ENCODE measurements around the gene SLC10A4.
"Not testable (repeated sequence)": the region's sequence is repeated elsewhere in the genome, so short reads cannot be mapped to it uniquely, and the experiment has no call there.

Gene SLC10A4, protein sequence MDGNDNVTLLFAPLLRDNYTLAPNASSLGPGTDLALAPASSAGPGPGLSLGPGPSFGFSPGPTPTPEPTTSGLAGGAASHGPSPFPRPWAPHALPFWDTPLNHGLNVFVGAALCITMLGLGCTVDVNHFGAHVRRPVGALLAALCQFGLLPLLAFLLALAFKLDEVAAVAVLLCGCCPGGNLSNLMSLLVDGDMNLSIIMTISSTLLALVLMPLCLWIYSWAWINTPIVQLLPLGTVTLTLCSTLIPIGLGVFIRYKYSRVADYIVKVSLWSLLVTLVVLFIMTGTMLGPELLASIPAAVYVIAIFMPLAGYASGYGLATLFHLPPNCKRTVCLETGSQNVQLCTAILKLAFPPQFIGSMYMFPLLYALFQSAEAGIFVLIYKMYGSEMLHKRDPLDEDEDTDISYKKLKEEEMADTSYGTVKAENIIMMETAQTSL

DNA sequence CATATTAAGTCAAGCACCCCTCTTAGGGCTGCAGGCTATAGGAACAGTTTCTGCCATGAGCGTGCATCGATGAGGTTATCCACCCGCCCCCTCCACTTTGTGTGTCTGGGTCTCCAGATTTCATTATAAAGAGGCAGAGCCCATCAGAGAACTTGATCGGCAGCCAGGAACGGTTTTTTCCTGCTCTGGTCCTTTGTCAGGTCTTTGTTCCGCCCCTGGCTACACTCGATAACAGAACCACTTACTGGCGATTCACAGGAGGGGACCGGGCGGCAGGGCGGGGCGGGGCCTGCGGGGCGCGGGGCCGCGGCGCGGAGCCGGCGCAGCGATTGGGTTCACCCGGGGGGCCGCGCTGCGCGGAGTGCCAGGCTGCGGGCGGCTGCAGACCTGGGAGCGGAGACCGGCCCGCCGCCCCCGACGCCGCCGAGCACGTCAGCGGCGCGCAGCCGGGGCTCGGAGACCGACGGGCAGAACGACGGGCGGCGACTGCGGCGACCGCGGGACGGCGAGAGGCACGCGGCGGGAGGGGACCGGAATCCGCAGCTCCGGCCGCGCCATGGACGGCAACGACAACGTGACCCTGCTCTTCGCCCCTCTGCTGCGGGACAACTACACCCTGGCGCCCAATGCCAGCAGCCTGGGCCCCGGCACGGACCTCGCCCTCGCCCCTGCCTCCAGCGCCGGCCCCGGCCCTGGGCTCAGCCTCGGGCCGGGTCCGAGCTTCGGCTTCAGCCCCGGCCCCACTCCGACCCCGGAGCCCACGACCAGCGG is at the start of gene SLC10A4:
Gene SLC10A4 (plus strand): TSS at position 338 of the 771 bp plus-strand sequence. CDS start 219 bp downstream, at position 557.
- DNase-seq (ENCODE audit: low read depth, low spot score): no peak

DNA sequence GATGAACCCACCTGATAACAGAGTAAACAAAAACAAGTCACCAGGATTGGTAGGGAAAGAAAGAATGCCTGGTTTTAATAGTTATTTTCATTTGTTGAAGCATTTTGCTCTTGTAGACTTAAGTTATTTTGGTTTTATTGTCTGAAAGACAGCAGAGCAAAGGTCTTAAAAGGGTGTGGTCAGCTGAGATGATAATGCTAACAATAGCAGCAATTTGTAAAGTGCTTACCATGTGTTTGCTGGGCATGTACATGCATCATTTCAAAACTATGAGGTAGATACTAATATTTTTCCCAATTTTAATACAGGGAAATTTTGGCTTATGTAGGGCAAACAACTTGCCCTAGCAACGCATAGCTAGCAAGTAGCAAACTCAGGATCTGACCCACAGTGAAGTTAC is 46.8 kb upstream of the SLC10A4 start:
- DNase-seq (ENCODE audit: low read depth, low spot score): no peak

DNA sequence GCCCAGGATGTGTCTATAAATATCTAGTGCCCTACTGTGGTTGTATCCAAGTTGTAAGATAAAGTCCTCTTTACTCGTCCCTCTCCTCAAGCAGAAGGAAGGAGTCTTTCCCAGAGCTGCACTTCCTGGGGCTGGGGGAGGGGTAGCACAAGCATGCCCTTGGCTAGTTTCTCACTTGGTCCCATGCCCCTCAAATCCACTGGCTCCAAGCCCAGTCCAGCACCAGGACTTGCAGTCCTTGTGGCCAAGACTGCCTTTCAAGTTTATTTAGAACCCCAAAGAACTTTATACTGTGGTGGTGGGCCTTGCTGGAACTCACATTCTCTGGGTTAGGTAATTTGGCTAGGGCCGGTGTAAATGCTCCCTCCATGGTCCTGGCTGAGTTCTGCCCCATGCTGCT is 43.2 kb upstream of the SLC10A4 start:
- no peak for DNase-seq (ENCODE audit: low read depth, low spot score)

DNA sequence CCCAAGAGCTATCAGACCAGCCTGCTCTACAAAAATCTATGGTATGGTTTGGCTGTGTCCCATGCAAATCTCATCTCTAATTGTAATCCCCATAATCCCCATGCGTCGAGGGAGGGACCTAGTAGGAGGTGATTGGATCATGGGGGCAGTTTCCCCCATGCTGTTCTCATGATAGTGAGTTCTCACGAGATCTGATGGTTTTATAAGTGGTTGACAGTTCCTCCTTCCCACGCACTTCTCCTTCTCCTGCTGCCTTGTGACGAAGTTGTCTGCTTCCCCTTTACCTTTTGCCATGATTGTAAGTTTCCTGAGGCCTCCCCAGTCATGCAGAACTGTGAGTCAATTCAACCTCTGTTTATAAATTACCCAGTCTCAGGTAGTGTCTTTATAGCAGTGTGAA is 42.2 kb upstream of the SLC10A4 start:
- DNase-seq (ENCODE audit: low read depth, low spot score): not testable (repeated sequence)

DNA sequence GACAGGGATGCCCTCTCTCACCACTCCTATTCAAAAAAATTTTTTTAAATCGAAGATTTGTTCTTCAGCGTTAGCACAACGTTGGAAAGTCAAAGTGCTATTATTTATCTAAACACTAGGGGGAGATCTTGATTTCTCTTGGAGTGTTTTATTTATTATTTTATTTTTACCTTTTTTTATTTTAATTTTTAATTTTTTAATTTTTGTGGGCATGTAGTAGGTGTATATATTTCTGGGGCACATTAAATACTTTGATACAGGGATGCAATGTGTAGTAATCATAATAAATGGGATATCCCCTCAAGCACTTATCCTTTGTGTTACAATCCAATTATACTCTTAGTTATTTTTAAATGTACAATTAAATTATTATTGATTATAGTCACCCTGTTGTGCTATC is 37.4 kb upstream of the SLC10A4 start:
- DNase-seq (ENCODE audit: low read depth, low spot score): no peak

DNA sequence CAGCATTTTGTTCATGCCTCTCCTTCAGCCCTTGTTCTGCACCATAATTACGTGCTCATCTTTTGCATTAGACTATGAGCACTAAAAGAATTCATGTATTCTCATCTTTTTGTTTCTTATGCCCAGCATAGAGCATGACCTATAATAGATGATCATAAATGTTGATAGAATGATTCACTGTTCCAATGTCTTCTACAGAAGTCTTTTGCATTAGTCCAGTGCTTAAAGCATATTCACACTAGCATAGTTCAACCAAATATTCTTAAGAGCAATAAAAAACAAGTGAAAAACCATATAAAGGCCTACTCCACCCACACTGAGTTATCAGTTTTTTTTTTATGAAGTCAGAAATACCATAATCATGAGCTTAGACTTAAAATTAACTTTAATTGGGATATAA is 36.5 kb upstream of the SLC10A4 start:
- DNase-seq (ENCODE audit: low read depth, low spot score): no peak

DNA sequence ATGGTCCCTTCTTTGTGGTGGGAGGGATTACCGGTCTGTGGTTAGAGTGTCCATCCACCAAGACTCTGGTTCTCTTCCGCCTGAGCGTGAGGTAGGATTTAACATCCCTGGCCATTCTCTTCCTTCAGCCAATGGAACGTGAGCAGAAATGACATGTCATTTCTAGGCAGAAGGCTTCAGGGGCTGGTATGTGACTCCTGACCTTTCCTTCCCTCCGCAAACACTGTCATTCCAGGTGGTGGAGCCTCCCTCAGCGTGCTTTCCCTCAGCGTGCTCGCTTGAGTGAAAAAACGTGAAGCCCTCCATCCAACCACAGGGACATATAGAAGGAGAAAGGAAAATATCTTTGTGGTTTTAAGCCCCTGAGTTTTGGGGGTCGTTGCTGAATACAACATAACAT is 34.0 kb upstream of the SLC10A4 start:
- no peak for DNase-seq (ENCODE audit: low read depth, low spot score)

DNA sequence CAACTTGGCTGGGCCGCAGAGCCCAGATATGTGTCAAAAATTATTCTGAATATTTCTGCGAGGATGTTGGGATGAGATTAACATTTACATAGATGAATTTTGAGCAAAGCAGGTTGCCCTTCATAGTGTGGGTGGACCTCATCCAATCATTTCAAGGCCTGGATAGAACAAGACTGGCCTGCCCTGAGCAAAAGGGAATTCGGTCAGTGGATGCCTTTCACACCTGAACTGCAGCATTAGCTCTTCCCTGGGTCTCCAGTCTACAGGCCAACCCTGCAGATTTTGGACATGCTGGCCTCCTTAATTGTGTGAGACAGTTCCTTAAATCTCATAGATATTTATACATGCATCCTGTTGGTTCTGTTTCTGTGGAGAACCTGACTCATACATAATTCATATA is 32.4 kb upstream of the SLC10A4 start:
- DNase-seq (ENCODE audit: low read depth, low spot score): no peak

DNA sequence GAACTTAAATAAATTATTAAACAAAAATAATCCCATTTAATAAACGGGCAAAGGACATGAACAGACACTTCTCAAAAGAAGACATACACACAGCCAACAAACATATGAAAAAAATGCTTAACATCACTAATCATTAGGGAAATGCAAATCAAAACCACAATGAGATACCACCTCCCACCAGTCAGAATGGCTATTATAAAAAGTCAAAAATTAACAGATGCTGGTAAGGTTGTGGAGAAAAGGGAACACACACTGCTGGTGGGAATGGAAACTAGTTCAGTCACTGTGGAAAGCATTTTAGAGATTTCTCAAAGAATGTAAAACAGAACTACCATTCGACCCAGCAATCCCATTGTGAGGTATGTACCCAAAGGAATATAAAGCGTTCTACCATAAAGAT is 31.5 kb upstream of the SLC10A4 start:
- DNase-seq (ENCODE audit: low read depth, low spot score): not testable (repeated sequence)

DNA sequence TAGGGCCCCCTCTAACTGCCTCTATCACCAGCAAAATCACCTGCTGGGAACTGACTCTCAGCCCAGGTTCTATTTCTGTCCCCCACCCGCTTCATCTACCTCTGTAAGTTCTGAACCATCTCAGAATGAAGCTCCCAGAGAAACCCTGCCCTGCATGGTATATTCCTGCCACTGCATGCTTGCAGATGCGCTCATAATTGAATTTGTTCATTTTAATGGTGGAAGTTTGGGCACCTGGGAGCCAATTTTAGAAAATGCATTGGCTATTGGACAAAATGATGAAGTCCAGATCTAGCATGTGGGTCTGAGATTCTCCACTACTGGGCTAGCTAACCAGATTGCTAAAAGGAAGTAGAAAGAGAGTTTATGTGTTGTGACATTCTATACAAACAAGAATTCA is 28.6 kb upstream of the SLC10A4 start:
- no peak for DNase-seq (ENCODE audit: low read depth, low spot score)

DNA sequence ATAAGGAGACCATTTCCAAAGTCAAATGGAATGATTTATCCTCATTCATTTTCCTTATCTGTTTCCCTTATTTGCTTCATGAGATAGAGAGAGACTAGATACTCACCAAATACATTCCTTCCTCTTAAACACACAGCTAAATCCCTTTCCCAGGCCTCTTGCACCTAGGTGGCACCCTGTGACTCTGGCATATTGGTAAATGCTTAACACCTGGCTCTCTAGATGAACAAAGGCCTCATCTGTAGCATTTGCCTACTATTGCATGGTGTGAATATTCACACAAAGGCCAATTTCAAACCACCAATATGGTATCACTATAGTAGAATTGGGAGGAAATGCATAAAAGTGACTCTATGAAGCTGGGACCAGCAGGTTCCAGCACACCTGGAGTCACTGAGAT is 22.1 kb upstream of the SLC10A4 start:
- no peak for DNase-seq (ENCODE audit: low read depth, low spot score)

DNA sequence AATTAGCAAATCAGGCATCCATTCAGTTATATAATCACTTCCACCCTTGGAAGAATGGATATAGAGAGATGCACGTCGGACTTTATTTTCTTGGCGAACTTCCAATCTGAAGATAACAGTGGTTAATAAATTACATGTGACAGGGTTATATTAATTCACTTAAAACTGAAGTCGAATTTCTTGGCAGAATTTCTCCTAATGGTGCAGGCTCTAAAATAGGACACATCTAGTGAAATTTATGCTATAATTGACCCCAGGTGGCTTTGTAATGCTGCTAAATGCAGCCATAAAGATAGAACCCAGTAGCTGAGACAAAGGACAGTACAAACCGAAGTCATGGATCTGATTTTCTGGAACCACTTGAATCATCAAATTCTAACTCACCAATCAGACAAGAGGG is 20.8 kb upstream of the SLC10A4 start:
- DNase-seq (ENCODE audit: low read depth, low spot score): no peak

DNA sequence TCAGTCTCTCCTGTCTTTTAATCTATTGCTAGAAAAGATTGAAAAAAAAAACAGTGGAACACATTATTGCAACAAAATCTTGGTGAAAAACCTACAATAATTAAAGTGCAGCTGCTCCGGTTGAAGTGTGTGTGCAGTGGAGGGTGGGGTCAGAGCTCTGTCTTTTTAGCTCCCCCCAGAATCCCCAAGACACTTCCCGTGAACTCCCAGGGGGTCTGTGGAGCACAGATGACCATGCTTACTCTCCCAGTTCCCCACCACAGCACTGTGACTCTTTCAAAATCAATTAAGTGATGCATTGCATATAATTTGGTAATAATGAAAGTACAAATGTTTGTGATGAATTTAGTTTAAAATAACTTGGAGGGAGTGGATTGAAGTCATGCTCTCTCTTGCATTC is 15.7 kb upstream of the SLC10A4 start:
- no peak for DNase-seq (ENCODE audit: low read depth, low spot score)

DNA sequence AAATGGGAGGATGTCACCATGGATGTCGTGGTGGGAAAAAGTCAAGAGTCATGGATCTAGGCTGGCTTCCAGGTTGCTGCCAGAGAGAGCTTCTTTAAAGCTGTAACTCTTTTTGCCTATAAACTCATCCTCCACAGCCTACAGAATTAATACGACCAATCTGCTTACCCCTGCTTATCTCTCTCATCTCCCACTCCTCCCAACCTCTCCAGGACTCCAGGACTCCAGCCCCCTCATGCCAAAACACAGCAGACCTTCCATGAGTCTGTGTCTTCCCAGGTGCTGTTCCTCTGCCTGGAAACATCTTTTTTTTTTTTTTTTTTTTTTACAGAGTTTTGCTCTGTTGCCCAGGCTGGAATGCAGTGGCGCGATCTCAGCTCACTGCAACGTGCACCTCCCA is 15.3 kb upstream of the SLC10A4 start:
- DNase-seq (ENCODE audit: low read depth, low spot score): no peak

DNA sequence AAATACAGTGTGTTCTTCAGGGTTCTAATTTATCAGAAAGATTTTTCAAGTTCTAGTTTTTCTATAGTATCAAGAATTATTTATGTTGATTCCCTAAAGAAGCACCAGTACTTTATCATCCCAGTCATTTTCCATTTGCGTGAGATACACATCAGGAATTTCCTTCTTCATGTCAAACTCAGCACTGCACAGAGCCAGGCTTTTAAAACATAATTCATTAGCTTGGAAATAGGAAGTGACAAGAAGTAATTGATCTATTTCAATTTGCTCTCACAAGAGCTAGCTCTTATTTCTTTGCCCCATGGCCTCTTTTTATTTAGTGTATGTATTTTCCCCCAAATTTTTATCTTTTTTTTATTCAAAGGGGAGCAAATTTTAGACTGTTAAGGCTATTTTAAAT is 13.0 kb upstream of the SLC10A4 start:
- no peak for DNase-seq (ENCODE audit: low read depth, low spot score)

DNA sequence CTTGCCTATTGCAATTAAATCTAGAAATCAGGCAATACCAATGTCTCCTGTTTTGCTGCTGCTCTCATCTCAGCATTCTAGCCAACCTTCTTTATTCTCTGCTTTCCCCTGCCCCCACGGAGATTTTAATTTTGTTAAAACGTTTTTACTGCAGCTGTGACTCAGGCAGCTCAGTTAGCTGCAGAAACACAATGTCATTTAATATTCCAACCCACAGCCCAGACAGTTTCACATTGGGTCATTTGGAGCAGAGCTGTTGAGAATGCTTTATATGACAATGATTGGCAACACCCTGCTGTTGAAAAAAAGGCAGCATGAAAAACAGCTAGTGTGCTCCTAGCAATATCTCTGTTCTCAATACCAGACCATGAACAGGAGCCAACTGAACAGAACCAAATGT is 12.6 kb upstream of the SLC10A4 start:
- no peak for DNase-seq (ENCODE audit: low read depth, low spot score)

DNA sequence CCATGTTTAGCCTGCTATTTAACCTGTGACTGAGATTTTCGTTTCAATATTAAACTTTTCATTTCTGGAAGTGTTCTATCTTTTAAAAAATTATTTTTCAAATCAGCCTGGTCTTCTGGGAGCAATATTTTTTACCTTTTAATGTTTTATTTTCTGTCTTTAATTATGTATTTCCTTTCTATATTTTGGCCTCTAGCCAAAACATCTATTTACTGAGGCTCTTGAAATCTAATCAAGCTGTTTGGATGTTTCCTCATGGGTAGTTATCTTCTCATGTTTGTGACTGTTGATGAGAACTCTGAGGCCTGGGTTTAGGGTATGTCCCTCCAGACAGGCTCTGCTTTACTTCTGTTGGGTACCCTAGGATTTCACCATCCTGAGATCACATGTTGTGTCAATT is 10.3 kb upstream of the SLC10A4 start:
- no peak for DNase-seq (ENCODE audit: low read depth, low spot score)

DNA sequence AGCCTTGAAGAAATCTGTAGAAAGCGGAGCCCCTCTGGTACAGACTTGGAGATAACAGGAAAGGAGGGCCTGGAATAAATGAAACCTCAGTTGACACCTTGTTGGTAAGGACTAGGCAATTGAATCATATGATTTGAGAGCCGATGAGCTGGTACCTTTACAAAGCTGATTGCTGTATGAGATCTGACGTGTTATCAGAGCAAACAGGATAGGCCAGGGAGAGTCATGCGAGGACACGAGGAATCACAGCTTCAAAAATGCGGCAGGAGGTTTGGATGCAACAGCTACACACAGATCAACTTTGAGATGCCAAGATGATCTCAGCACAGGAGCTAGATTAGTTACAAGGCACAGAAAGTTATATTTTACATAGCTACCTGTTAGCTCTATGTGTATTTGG is 7.4 kb upstream of the SLC10A4 start:
- no peak for DNase-seq (ENCODE audit: low read depth, low spot score)

DNA sequence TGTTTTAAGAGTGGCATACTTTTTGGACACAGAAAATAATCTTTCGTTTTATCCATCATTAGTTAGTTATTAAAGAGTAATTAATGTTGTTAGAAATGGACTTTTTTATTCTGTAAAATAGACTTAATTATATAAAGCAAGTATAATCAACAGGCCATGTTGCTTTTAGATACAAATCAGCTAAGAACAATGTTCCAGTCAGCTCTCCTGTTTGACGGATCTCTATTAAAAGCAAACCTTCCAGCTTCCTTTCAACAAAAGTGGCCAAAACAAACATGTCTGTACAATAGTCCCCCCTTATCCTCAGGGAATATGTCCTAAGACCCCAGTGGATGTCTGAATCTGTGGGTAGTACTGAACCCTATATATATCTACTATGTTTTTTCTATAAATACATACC is 4.9 kb upstream of the SLC10A4 start:
- no peak for DNase-seq (ENCODE audit: low read depth, low spot score)

DNA sequence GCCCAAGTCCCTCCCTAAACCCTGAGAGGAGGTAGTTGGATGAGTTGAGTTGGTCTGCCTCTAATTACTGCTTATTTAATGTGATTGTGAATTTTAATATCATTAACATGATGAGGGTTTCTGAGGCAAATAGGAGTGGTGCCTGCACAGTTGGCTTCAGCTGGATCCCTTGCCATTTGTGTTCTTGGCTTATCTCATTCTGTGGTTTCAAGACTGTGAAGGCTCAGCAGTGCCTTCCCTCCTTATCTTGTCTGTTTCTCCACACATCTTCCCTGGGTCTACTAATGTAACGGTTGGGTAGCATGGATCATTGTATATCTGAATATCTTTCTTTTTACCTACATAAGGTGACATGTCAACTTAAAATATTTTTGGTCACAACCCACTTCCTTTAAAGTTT is 1.6 kb upstream of the SLC10A4 start:
- DNase-seq (ENCODE audit: low read depth, low spot score): no peak

DNA sequence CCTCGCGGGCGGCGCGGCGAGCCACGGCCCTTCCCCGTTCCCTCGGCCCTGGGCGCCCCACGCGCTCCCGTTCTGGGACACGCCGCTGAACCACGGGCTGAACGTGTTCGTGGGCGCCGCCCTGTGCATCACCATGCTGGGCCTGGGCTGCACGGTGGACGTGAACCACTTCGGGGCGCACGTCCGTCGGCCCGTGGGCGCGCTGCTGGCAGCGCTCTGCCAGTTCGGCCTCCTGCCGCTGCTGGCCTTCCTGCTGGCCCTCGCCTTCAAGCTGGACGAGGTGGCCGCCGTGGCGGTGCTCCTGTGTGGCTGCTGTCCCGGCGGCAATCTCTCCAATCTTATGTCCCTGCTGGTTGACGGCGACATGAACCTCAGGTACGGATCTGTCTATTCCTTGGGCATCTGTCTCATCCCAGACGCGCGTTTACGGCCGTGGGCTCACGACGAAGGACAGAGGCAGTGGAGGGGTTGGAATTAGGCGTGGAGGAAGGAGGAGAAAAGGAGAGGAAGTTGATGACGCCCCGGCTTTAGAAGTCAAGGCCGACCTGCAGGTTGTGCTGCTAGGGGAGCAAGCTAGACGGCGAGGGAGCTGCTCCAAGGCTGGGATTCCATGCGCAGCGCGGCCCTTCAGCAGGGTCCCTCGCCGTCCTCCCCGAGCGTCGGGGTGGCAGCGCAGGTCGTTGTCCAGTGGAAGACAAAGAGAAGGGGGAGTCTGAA is 792 bp downstream of the SLC10A4 start:
- DNase-seq (ENCODE audit: low read depth, low spot score): no peak

DNA sequence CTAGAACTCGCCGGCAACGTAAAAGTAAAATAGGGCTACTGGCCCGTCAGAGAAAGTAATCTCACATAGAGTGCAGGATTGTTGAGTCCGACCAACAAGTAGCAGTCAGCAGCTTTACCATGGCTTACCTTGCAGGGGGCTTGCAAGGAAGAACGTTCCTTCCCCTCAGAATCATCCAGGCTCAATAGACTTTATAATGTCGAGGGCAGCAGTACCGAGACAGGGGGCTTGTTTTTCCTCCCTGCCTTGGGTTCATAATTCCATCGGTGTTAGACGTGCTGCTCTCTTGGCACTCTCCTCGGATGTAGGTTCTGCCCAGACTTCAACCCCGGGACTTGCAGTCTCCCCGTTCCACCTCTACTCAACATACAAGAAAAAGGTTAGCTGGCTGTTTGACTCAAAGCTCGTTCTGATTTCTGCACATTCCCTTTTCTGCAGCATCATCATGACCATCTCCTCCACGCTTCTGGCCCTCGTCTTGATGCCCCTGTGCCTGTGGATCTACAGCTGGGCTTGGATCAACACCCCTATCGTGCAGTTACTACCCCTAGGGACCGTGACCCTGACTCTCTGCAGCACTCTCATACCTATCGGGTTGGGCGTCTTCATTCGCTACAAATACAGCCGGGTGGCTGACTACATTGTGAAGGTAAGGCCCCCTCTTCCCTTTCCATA is 1.5 kb downstream of the SLC10A4 start:
- no peak for DNase-seq (ENCODE audit: low read depth, low spot score)
